Measurements from ENCODE around the gene PDE10A. TPM values are rescaled to one million over a fixed set of nuclear protein-coding genes. Genes with fewer than 3 reads are reported as not detected.

The PDE10A gene
- polyA plus RNA-seq, 3 donors: not detected

DNA sequence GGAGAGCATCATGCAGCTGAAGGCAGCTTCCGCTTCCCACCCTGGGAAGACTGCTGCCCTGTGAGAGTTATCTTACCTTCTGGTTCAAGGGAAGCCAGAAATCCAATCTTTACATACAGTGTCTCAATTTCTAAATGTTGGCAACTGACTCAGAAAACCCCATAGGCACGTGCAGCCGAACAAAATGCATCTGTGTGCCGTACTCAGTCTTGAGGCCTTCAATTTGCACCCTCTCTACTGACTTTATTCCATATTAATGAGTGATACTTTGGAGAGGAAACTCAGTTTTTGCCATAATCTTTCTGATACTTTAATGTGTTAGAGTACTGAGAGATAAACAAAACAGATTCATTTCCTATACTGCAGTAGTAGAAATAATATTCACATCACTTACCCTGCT, 181.1 kb downstream of the PDE10A start:
- 100% methylated on average over 1 of the region's 4 CpGs for WGBS (ENCODE audit: insufficient coverage)

DNA sequence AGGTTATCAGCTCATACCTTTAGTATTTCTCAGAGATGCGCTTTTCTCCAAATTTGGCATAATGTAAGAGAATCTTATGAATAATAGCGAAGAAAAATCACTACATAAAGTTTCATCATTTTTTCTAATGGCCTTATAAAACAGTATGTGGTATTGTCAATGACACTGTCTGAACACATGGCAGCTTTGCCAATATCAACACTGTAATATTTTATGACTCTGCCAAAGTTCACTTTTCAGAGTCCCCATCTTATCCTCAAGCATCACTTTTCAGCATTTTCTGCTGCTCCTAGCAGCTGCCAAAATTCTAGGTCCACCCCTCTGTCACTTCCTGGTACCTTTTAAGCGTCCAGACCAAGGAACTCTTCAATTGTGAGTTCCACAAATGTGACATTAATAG, 182.1 kb downstream of the PDE10A start:
- H3K79me2 ChIP-seq (ENCODE audit: insufficient read depth, low read length): no peaks in the 10 kb centered on the region
- no peak overlapping the region for H3K27ac ChIP-seq (ENCODE audit: low read depth in 1 of 2, low read length in 2 of 2)
- Mint-ChIP-seq H3K36me3 (no peaks in the 10 kb centered on the region), H3K4me3 (no peak overlapping the region), H3K27me3 (ENCODE audit: low read depth in 3 of 3) (no peaks in the 10 kb centered on the region), H3K4me1 (no peaks in the 10 kb centered on the region), H3K27ac (no peak overlapping the region), H3K9me3 (peaks cover 0 to 2% (median 0%) of the 10 kb centered on the region in 7 donors)
- no peaks in the 10 kb centered on the region for H4K20me1 ChIP-seq (ENCODE audit: insufficient read depth, low read length)
- no peak overlapping the region for H2AFZ ChIP-seq (ENCODE audit: insufficient read depth, low read depth, low read length, poor library complexity, severe bottlenecking)
- H3K27me3 ChIP-seq (ENCODE audit: control insufficient read depth in 2 of 2, insufficient read depth in 2 of 2, low read length in 2 of 2): no peaks in the 10 kb centered on the region
- intact Hi-C loops (cut with micrococcal nuclease): no loop called here
- no peak overlapping the region for H3K4me2 ChIP-seq (replicated peaks; ENCODE audit: extremely low read depth, low read length, poor library complexity, severe bottlenecking)
- H3K9me3 ChIP-seq (replicated peaks in 1 of 2; ENCODE audit: control insufficient read depth in 1 of 2, insufficient read depth in 1 of 2, low read length in 2 of 2): no peaks in the 10 kb centered on the region
- no peaks in the 10 kb centered on the region for H3K4me1 ChIP-seq (ENCODE audit: control insufficient read depth in 1 of 2, insufficient read depth in 2 of 2, low read length in 2 of 2)
- 80% methylated on average over 1 of the region's 3 CpGs for WGBS (ENCODE audit: insufficient coverage)
- TF ChIP-seq, protein P1, sequence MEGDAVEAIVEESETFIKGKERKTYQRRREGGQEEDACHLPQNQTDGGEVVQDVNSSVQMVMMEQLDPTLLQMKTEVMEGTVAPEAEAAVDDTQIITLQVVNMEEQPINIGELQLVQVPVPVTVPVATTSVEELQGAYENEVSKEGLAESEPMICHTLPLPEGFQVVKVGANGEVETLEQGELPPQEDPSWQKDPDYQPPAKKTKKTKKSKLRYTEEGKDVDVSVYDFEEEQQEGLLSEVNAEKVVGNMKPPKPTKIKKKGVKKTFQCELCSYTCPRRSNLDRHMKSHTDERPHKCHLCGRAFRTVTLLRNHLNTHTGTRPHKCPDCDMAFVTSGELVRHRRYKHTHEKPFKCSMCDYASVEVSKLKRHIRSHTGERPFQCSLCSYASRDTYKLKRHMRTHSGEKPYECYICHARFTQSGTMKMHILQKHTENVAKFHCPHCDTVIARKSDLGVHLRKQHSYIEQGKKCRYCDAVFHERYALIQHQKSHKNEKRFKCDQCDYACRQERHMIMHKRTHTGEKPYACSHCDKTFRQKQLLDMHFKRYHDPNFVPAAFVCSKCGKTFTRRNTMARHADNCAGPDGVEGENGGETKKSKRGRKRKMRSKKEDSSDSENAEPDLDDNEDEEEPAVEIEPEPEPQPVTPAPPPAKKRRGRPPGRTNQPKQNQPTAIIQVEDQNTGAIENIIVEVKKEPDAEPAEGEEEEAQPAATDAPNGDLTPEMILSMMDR (IDR thresholded peaks at IDR 0.05): no peak
- no peaks in the 10 kb centered on the region for H3K36me3 ChIP-seq (replicated peaks in 1 of 2; ENCODE audit: control insufficient read depth in 1 of 2, insufficient read depth in 2 of 2, low read length in 2 of 2)
- DNase-seq: no peak
- H3K9ac ChIP-seq (ENCODE audit: insufficient read depth, low read length, poor library complexity, severe bottlenecking): no peak overlapping the region
- H3K4me3 ChIP-seq (replicated peaks in 1 of 3; ENCODE audit: low read depth in 2 of 3, low read length in 3 of 3): no peak overlapping the region

More for the DNA sequence above, 181.1 kb downstream of the PDE10A start:
- Mint-ChIP-seq H3K4me1 (no peaks in the 10 kb centered on the region), H3K9me3 (peaks cover 0 to 3% (median 0%) of the 10 kb centered on the region in 7 donors), H3K36me3 (no peaks in the 10 kb centered on the region), H3K27me3 (ENCODE audit: low read depth in 3 of 3) (no peaks in the 10 kb centered on the region), H3K27ac (no peak overlapping the region), H3K4me3 (no peak overlapping the region)
- TF ChIP-seq, protein P1 (IDR thresholded peaks at IDR 0.05): no peak
- Histone ChIP-seq H4K20me1 (ENCODE audit: insufficient read depth, low read length) (no peaks in the 10 kb centered on the region), H3K4me2 (replicated peaks; ENCODE audit: extremely low read depth, low read length, poor library complexity, severe bottlenecking) (no peak overlapping the region), H3K4me3 (replicated peaks in 1 of 3; ENCODE audit: low read depth in 2 of 3, low read length in 3 of 3) (no peak overlapping the region), H3K4me1 (ENCODE audit: control insufficient read depth in 1 of 2, insufficient read depth in 2 of 2, low read length in 2 of 2) (no peaks in the 10 kb centered on the region), H3K79me2 (ENCODE audit: insufficient read depth, low read length) (no peaks in the 10 kb centered on the region), H3K9ac (ENCODE audit: insufficient read depth, low read length, poor library complexity, severe bottlenecking) (no peak overlapping the region), H3K27me3 (ENCODE audit: control insufficient read depth in 2 of 2, insufficient read depth in 2 of 2, low read length in 2 of 2) (no peaks in the 10 kb centered on the region), H2AFZ (ENCODE audit: insufficient read depth, low read depth, low read length, poor library complexity, severe bottlenecking) (no peak overlapping the region), H3K27ac (ENCODE audit: low read depth in 1 of 2, low read length in 2 of 2) (no peak overlapping the region), H3K36me3 (replicated peaks in 1 of 2; ENCODE audit: control insufficient read depth in 1 of 2, insufficient read depth in 2 of 2, low read length in 2 of 2) (no peaks in the 10 kb centered on the region), H3K9me3 (replicated peaks in 1 of 2; ENCODE audit: control insufficient read depth in 1 of 2, insufficient read depth in 1 of 2, low read length in 2 of 2) (no peaks in the 10 kb centered on the region)
- intact Hi-C loops (cut with micrococcal nuclease): no loop called here
- no peak for DNase-seq

Data from CD14-positive monocyte (primary cell).